VCaP (cell line): ENCODE measurements around the gene IFNK.

Experiments
- H3K27ac ChIP-seq: fragments of 450-650 bp; 2 replicates; pipeline ENCODE4 v1.5.1; 2017
- CTCF ChIP-seq: fragments of 450-650 bp; conservative IDR thresholded peaks from 2 replicates; pipeline ENCODE4 v1.5.1; 2017; ENCODE audit warnings: mild to moderate bottlenecking, moderate library complexity

Gene IFNK

GRCh38 chr9:27524236-27524635, at the start of gene IFNK:
Gene IFNK, plus strand, starts transcription at chr9:27524290. Its CDS starts 47 bp downstream, at chr9:27524337.
- H3K27ac ChIP-seq: no peak within 1 kb of the TSS
- no peak for TF ChIP-seq CTCF

DNA sequence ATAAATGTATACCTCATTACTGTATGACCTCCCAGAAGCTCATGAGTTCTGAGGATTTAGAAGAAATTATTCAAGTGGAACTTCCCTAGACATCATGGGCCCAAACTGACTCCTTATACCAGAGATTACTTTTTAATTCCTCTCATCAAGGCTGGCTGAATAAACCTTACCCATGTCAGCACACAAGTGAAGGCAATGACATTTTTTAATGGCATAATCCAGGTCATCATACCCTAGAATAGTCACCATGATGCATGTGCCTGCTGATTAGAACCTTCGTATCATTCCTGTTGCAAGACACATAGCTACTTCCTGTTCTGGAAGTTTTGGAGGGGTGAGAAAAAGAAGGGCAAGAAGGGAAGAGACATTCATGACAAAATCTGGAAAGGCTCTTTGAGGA, 49.8 kb upstream of the IFNK start:
- peak overlapping the region; percentile 18; the same call in 1 of the 2 replicates for H3K27ac ChIP-seq

DNA sequence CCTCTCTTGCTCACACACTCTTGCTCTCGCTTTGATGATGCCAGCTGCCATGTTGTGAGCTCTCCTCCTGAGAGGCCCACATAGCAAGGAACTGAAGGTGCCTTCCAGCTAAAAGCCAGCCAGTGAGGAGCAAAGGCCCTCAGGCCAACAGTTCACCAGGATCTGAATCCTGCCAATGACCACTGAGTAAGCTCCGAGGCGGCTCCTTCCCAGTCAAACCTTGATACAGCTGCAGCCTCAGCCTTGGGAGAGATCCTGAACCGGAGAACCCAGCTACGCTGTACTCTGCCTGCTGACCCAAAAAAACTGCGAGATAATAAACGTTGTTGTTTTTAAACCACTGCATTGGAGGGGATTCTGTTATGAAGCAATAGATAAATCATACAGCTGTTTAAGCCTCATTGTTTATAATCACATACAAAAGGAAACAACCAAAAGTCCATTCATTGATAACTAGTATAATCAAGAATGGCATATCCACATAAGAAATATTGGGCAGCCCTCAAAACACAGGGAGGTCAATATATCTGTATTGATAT, 49.0 kb upstream of the IFNK start:
- H3K27ac ChIP-seq: no peak overlapping the region
- TF ChIP-seq CTCF: no peak

More for the DNA sequence above, 49.8 kb upstream of the IFNK start:
- TF ChIP-seq CTCF: no peak

GRCh38 chr9:27476870-27477515, 47.1 kb upstream of the IFNK start:
- H3K27ac ChIP-seq: no peak overlapping the region
- no peak for TF ChIP-seq CTCF

DNA sequence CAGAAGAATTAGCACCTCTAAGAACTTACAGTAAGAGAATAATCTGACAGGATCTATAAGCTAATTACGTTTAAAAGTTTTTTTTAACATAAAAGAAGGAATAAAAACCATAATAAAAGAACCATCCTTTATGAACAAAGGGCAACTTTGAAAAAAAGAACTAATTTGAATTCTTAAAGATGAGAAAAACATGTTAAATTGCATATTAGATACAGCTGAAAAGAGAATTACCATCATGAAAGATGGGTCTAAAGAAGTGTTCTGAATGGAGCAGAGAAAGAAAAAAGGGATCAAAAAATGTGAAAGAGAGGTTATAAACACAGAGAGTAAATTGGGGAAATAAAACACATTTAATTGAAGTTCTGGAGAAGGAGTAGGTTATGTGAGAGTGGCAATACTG, 45.8 kb upstream of the IFNK start:
- H3K27ac ChIP-seq: no peak overlapping the region
- no peak for TF ChIP-seq CTCF

DNA sequence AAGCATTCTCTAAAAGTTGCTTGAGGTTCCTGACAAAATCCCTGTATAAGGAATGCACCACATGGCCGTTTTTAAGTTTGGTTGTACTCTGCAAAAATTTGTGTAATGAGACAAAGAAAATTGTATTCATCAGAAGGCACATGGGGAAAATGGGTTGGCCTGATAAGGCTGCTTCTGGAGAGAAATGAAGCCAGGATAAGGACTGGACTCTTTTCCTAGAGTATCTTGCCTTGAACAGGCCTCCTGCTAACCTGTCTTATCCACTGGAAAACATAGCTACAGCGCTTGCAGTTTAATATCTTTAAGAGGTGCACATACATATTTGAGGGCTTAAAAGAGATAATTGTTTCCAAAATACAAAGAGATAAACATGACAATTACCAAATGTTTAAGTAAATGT, 41.4 kb upstream of the IFNK start:
- TF ChIP-seq CTCF: no peak
- no peak overlapping the region for H3K27ac ChIP-seq

GRCh38 chr9:27483576-27483975, 40.5 kb upstream of the IFNK start:
- H3K27ac ChIP-seq: no peak overlapping the region
- TF ChIP-seq CTCF: no peak
